GM23338 (cell line): Measurements from ENCODE around the gene TMEM167B.

Experiments used
- CREB1 ChIP-seq: fragments of 250-450 bp; sonication (Bioruptor Pico); IDR thresholded peaks from 2 replicates; pipeline ENCODE4 v1.5.0; 2020; ENCODE audit warnings: low read depth, mild to moderate bottlenecking, moderate library complexity
- EZH2 ChIP-seq: fragments of 200-600 bp; sonication (generic); IDR thresholded peaks from one replicate; pipeline ENCODE4 v1.8.0; 2017; ENCODE audit warnings: antibody characterized with exemption, mild to moderate bottlenecking, low read depth; ENCODE audit not compliant: unreplicated experiment
- EZH2phosphoT487 ChIP-seq: fragments of 200-600 bp; sonication (generic); IDR thresholded peaks from one replicate; pipeline ENCODE4 v1.8.1; 2018; ENCODE audit warnings: antibody characterized with exemption; ENCODE audit not compliant: unreplicated experiment
- JUNB ChIP-seq: IDR thresholded peaks from one replicate; pipeline ENCODE4 v1.6.1; 2016; ENCODE audit warnings: antibody characterized with exemption; ENCODE audit not compliant: unreplicated experiment
- NANOG ChIP-seq: IDR thresholded peaks from 2 replicates; pipeline ENCODE4 v1.6.1; 2016; ENCODE audit warnings: antibody characterized with exemption, borderline replicate concordance
- POLR2AphosphoS5 ChIP-seq: IDR thresholded peaks from 2 replicates; pipeline ENCODE4 v1.6.1; 2016; ENCODE audit warnings: antibody characterized with exemption, low read depth
- ZNF331 ChIP-seq: fragments of 250-450 bp; sonication (Bioruptor Pico); IDR thresholded peaks from 2 replicates; pipeline ENCODE4 v1.5.0; 2020; ENCODE audit warnings: low read depth, mild to moderate bottlenecking, moderate library complexity
- TF ChIP-seq, protein P1 (sequence below), 2 experiments: fragments of 200-600 bp in 1 of 2; sonication (generic) in 1 of 2; conservative IDR thresholded peaks; 2 replicates each; pipeline versions ENCODE4 v1.5.1 to v1.6.1; 2016 to 2017; ENCODE audit warnings: antibody characterized with exemption in 2 of 2, low read depth in 2 of 2, mild to moderate bottlenecking in 2 of 2, moderate library complexity in 1 of 2
- TF ChIP-seq, protein P2 (sequence below): IDR thresholded peaks from 2 replicates; pipeline ENCODE4 v1.6.1; 2016; ENCODE audit warnings: antibody characterized with exemption
- TF ChIP-seq, protein P3 (sequence below): IDR thresholded peaks from one replicate; pipeline ENCODE4 v1.6.1; 2018; ENCODE audit warnings: antibody characterized with exemption; ENCODE audit not compliant: unreplicated experiment

DNA sequence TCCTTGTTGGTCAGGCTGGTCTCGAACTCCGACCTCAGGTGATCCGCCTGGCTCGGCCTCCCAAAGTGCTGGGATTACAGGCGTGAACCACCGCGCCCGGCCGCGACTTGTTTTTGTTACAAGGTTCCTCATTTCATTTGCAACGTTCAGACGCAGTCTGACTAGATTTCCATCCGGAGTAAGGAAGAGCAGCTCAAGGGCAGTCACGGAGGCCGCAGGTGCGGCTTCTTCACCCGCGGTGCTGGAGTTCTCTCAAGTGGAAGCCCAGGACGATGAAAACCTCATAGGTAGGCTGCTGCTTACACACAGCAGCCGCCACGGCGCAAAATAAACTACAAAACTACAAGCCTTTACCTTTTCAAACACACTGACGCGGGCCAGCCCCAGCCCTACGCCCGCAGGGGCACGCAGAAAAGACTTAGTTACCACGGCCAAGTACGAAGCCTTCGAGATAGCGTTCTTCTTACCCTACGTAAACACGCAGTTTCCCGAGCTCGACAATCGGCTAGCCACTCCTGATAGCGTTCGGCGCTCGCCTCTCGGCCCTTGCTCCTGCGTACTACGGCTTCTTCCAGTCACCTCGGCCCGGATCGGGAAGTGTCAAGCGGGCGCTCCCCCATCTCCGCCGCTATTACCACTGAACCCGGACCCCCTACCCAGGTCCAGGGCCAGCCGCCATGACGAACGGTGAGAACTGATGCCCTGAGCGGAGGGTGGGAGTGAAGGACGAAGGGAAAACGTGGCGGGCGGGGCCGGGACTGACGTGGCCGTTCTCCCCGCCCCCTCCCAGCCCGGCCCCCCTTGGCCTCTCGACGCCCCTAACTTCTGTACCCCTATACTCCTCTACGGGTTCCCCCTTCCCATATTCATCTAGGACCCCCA, at the start of gene TMEM167B:
- TF ChIP-seq EZH2 (no peak), JUNB (no peak), EZH2phosphoT487 (no peak), ZNF331 (no peak), POLR2AphosphoS5 (peak; percentile 78), CREB1 (peak; percentile 88), NANOG (no peak)
- TF ChIP-seq, protein P1, sequence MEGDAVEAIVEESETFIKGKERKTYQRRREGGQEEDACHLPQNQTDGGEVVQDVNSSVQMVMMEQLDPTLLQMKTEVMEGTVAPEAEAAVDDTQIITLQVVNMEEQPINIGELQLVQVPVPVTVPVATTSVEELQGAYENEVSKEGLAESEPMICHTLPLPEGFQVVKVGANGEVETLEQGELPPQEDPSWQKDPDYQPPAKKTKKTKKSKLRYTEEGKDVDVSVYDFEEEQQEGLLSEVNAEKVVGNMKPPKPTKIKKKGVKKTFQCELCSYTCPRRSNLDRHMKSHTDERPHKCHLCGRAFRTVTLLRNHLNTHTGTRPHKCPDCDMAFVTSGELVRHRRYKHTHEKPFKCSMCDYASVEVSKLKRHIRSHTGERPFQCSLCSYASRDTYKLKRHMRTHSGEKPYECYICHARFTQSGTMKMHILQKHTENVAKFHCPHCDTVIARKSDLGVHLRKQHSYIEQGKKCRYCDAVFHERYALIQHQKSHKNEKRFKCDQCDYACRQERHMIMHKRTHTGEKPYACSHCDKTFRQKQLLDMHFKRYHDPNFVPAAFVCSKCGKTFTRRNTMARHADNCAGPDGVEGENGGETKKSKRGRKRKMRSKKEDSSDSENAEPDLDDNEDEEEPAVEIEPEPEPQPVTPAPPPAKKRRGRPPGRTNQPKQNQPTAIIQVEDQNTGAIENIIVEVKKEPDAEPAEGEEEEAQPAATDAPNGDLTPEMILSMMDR (conservative IDR thresholded peaks at IDR 0.05; ENCODE audit: low read depth in 2 of 2), result no peak
- TF ChIP-seq, protein P2, sequence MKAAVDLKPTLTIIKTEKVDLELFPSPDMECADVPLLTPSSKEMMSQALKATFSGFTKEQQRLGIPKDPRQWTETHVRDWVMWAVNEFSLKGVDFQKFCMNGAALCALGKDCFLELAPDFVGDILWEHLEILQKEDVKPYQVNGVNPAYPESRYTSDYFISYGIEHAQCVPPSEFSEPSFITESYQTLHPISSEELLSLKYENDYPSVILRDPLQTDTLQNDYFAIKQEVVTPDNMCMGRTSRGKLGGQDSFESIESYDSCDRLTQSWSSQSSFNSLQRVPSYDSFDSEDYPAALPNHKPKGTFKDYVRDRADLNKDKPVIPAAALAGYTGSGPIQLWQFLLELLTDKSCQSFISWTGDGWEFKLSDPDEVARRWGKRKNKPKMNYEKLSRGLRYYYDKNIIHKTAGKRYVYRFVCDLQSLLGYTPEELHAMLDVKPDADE, result peak; percentile 92
- TF ChIP-seq, protein P3, sequence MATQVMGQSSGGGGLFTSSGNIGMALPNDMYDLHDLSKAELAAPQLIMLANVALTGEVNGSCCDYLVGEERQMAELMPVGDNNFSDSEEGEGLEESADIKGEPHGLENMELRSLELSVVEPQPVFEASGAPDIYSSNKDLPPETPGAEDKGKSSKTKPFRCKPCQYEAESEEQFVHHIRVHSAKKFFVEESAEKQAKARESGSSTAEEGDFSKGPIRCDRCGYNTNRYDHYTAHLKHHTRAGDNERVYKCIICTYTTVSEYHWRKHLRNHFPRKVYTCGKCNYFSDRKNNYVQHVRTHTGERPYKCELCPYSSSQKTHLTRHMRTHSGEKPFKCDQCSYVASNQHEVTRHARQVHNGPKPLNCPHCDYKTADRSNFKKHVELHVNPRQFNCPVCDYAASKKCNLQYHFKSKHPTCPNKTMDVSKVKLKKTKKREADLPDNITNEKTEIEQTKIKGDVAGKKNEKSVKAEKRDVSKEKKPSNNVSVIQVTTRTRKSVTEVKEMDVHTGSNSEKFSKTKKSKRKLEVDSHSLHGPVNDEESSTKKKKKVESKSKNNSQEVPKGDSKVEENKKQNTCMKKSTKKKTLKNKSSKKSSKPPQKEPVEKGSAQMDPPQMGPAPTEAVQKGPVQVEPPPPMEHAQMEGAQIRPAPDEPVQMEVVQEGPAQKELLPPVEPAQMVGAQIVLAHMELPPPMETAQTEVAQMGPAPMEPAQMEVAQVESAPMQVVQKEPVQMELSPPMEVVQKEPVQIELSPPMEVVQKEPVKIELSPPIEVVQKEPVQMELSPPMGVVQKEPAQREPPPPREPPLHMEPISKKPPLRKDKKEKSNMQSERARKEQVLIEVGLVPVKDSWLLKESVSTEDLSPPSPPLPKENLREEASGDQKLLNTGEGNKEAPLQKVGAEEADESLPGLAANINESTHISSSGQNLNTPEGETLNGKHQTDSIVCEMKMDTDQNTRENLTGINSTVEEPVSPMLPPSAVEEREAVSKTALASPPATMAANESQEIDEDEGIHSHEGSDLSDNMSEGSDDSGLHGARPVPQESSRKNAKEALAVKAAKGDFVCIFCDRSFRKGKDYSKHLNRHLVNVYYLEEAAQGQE, result no peak
